HEK293T (cell line): ENCODE data around the gene PCYT1A.
"Not testable (repeated sequence)": the region's sequence is repeated elsewhere in the genome, so short reads cannot be mapped to it uniquely, and the experiment has no call there.

Source experiments
- CTCF ChIA-PET: fragments of 350-600 bp; formaldehyde crosslinking; extraction: SDS; loops from one replicate; lab custom pipeline; 2021; ENCODE audit warnings: antibody characterized with exemption, inconsistent platforms; lab: Yijun Ruan, JAX
- POLR2A ChIA-PET: fragments of 350-600 bp; formaldehyde crosslinking; extraction: SDS; loops from one replicate; lab custom pipeline; 2020; ENCODE audit warnings: antibody characterized with exemption, inconsistent platforms; lab: Yijun Ruan, JAX
- DNase-seq: peaks from one replicate; pipeline ENCODE4 v3.0.0; 2012; ENCODE audit warnings: mixed read lengths; ENCODE audit errors: extremely low spot score
- ARNT ChIP-seq: fragments of 450-650 bp; IDR thresholded peaks from 2 replicates; pipeline ENCODE4 v1.6.1; 2017; ENCODE audit warnings: mild to moderate bottlenecking
- BHLHE40 ChIP-seq: fragments of 450-650 bp; IDR thresholded peaks from 2 replicates; pipeline ENCODE4 v1.6.1; 2016; ENCODE audit warnings: mild to moderate bottlenecking, moderate library complexity, borderline replicate concordance
- CTBP1 ChIP-seq: fragments of 450-650 bp; IDR thresholded peaks from 2 replicates; pipeline ENCODE4 v1.6.1; 2016; ENCODE audit warnings: borderline replicate concordance
- ELF4 ChIP-seq: fragments of 450-650 bp; IDR thresholded peaks from 2 replicates; pipeline ENCODE4 v1.6.1; 2017; ENCODE audit warnings: antibody characterized with exemption
- FOXA1 ChIP-seq: fragments of 450-650 bp; IDR thresholded peaks from 2 replicates; pipeline ENCODE4 v1.6.1; 2016; ENCODE audit warnings: mild to moderate bottlenecking
- FOXK2 ChIP-seq: fragments of 450-650 bp; IDR thresholded peaks from 2 replicates; pipeline ENCODE4 v1.6.1; 2016; ENCODE audit warnings: mild to moderate bottlenecking
- FOXM1 ChIP-seq: fragments of 450-650 bp; IDR thresholded peaks from 2 replicates; pipeline ENCODE4 v1.6.1; 2017; ENCODE audit warnings: mild to moderate bottlenecking, borderline replicate concordance
- HDGF ChIP-seq: fragments of 450-650 bp; IDR thresholded peaks from 2 replicates; pipeline ENCODE4 v1.6.1; 2017; ENCODE audit warnings: antibody characterized with exemption, borderline replicate concordance
- L3MBTL2 ChIP-seq: fragments of 450-650 bp; conservative IDR thresholded peaks from 2 replicates; pipeline ENCODE4 v1.6.1; 2016; ENCODE audit warnings: mild to moderate bottlenecking
- LEF1 ChIP-seq: fragments of 450-650 bp; IDR thresholded peaks from 2 replicates; pipeline ENCODE4 v1.6.1; 2017; ENCODE audit warnings: mild to moderate bottlenecking, borderline replicate concordance
- NFRKB ChIP-seq: fragments of 450-650 bp; IDR thresholded peaks from 2 replicates; pipeline ENCODE4 v1.6.1; 2016; ENCODE audit warnings: mild to moderate bottlenecking, moderate library complexity
- SP1 ChIP-seq: fragments of 450-650 bp; IDR thresholded peaks from 2 replicates; pipeline ENCODE4 v1.6.1; 2017
- SUZ12 ChIP-seq: fragments of 450-650 bp; IDR thresholded peaks from 2 replicates; pipeline ENCODE4 v1.6.1; 2016; ENCODE audit warnings: mild to moderate bottlenecking
- TARDBP ChIP-seq: fragments of 450-650 bp; IDR thresholded peaks from 2 replicates; pipeline ENCODE4 v1.6.1; 2016
- ZNF384 ChIP-seq: fragments of 450-650 bp; IDR thresholded peaks from 2 replicates; pipeline ENCODE4 v1.6.1; 2016
- TF ChIP-seq, protein P1 (sequence below): fragments of 450-650 bp; IDR thresholded peaks from 2 replicates; pipeline ENCODE4 v1.6.1; 2016

PCYT1A gene

DNA sequence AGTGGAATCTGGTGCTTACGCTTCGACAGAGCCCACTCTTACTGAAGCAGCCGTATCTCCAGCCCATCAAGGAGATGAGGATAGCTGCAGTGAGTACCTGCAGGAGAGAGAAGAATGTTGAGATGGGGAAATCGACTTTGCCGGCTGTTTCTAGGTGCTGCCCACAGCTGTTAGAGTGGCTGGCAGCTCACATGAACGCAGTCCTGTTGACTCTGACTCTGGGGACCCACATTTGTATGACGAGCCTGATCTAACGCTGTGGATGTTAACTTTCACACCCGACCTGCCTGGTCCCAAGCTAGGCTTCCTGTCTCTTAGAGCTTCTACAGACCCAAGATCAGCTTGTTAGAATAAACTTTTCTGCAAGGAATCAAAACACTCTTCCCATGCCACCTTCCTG, 39.4 kb upstream of the PCYT1A start:
- no peak for TF ChIP-seq L3MBTL2
- CTCF ChIA-PET = no interaction called here
- DNase-seq = no peak
- POLR2A ChIA-PET = interaction anchor here (1.0 kb wide), 1 partner anchor 9 kb away, joined by 4 read pairs; the partner anchor contains the start of gene DYNLT2B

DNA sequence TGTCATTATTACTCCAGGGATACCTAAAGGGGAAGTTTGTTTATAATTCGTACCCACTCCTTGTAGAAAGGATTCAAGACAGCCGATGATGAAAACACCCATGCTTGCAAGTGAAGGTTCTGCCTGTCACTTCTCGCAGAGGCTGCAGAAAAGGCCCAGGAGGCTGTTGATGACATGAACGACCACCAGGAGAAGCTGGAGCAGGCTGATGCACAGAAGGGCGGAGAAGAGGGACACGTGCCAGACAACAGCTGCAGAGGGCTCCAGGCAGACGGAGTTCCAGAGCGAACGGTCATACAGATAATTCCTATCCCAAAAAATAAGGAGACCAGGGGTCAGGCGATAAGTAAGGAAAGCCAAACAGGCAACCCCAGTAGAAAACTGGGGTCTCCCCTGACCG, 36.2 kb upstream of the PCYT1A start:
- TF ChIP-seq L3MBTL2 = no peak
- TF ChIP-seq, protein P1, sequence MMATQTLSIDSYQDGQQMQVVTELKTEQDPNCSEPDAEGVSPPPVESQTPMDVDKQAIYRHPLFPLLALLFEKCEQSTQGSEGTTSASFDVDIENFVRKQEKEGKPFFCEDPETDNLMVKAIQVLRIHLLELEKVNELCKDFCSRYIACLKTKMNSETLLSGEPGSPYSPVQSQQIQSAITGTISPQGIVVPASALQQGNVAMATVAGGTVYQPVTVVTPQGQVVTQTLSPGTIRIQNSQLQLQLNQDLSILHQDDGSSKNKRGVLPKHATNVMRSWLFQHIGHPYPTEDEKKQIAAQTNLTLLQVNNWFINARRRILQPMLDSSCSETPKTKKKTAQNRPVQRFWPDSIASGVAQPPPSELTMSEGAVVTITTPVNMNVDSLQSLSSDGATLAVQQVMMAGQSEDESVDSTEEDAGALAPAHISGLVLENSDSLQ = peak; percentile 38; the same call in 1 of the 2 replicates
- TF ChIP-seq FOXK2 = no peak
- CTCF ChIA-PET = interaction anchor here (0.6 kb wide), 1 partner anchor 134 kb away, joined by 5 read pairs; no protein-coding TSS in a partner anchor
- DNase-seq = peak; percentile 39
- POLR2A ChIA-PET = no interaction called here

DNA sequence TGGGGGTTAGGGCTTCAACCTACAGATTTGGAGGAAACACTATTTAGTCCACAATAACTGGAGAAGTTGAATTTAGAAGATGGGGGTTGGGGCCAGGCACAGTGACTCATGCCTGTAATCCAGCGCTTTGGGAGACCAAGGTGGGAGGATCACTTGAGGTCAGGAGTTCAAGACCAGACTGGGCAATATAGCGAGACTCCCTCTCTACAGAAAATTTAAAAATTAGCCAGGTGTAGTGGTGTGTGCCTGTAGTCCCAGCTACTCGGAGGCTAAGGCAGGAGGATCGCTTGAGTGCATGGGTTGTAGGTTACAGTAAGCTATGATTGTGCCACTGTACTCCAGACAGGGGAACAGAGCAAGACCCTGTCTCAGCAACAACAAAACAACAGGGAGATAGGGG, 35.5 kb upstream of the PCYT1A start:
- POLR2A ChIA-PET = no interaction called here
- CTCF ChIA-PET = no interaction called here
- TF ChIP-seq HDGF (no peak), BHLHE40 (no peak)
- no peak for DNase-seq

DNA sequence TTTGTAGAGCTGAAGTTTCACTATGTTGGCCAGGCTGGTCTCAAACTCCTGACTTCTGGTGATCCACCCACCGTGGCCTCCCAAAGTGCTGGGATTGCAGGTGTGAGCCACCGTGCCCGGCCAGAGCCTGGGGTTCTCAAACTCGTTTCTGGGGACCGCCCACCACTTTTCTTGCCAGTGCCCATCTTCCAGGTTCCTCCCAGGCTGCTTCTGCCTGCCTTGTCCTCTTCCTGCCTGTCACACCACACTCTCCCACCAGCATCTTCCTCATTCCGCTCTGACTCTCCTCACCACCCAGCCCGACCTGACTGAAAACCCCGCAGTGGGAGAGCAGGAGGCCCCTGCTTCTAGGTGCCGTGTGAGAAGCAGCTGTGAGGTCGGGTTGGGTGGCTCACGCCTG, 33.6 kb upstream of the PCYT1A start:
- TF ChIP-seq FOXM1 (no peak), CTBP1 (no peak), ARNT (no peak), TARDBP (no peak), HDGF (no peak), BHLHE40 (no peak), FOXK2 (no peak)
- TF ChIP-seq, protein P1 = no peak
- POLR2A ChIA-PET = no interaction called here
- DNase-seq = no peak
- CTCF ChIA-PET = no interaction called here

DNA sequence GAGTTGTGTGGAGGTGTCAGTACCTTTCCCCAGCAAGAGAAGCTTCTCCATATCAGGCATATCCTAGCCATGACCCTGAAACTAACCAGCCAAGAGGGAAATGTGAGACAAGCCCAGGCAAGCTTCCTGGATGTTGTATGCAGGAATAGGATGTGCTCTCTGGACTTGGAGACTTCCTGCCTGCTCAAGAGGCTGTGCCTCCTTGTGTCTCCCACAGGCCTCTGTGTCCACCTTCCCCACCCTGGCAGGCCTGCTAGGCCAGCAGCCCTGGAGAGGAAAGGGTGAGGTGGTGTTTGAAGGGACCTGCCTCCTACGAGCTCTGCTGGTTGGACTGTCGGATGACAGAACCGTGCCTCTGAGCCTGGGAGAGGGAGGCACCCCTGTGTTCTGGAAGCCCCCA, 32.6 kb upstream of the PCYT1A start:
- ChIA-PET POLR2A (no interaction called here), CTCF (no interaction called here)
- no peak for TF ChIP-seq HDGF
- no peak for TF ChIP-seq SUZ12
- no peak for TF ChIP-seq SP1
- no peak for TF ChIP-seq LEF1
- TF ChIP-seq FOXM1 = no peak
- TF ChIP-seq ARNT = no peak
- no peak for TF ChIP-seq ZNF384
- TF ChIP-seq BHLHE40 = no peak
- no peak for TF ChIP-seq FOXA1
- TF ChIP-seq ELF4 = no peak
- TF ChIP-seq TARDBP = no peak
- TF ChIP-seq, protein P1 = no peak
- TF ChIP-seq L3MBTL2 = no peak
- TF ChIP-seq NFRKB = no peak
- TF ChIP-seq CTBP1 = no peak
- DNase-seq = no peak

DNA sequence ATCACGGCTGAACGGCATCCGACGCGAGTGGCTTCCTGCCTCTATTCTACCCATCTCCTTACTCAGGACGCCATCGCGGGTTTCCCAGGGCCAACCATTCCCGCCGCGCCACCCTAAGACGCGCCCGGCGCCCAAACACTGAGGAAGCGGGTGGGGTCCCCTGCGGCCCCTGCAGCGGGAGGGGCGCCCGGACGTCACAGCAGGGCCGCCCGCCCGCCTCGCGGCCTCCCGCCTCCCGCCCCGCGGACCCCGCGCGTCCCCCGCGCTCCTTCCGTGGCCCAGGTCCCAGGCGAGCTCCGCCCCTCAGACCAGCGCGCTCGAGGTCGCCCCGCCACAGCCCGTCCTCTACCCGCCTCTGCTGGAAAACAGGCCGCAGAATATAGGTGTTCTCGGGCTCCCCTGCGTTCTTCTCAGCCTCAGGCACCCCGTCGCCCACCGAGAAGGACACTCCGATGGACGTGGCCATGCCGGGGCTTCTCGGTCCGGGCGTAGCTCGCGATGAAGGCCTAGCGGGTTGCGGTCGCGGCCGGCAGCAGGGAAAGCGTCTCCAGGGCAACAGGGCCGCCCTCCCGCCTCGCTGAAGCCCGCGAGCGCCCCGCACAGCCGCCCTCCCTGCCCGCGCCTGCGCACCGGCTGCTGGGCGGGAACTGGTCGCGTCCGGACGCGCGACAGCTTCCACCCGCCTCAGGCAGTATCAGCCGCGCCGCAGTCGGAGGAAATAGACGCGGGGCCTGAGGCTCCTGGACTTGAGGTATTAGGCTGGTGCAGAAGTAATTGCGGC, 30.4 kb upstream of the PCYT1A start, which contains the start of gene DYNLT2B:
DYNLT2B (minus strand) TSS at position 554 of the 781 bp plus-strand sequence; CDS start at position 466, 88 bp downstream.
- peak; percentile 93 for DNase-seq
- CTCF ChIA-PET = no interaction called here
- TF ChIP-seq L3MBTL2 (peak; percentile 73), CTBP1 (no peak), FOXK2 (no peak), ZNF384 (no peak)
- POLR2A ChIA-PET = interaction anchor here (0.8 to 1.4 kb wide), 7 partner anchors 9 to 114 kb away, joined by 3 to 7 read pairs (median 4); partner anchors contain the start of genes PCYT1A and UBXN7

DNA sequence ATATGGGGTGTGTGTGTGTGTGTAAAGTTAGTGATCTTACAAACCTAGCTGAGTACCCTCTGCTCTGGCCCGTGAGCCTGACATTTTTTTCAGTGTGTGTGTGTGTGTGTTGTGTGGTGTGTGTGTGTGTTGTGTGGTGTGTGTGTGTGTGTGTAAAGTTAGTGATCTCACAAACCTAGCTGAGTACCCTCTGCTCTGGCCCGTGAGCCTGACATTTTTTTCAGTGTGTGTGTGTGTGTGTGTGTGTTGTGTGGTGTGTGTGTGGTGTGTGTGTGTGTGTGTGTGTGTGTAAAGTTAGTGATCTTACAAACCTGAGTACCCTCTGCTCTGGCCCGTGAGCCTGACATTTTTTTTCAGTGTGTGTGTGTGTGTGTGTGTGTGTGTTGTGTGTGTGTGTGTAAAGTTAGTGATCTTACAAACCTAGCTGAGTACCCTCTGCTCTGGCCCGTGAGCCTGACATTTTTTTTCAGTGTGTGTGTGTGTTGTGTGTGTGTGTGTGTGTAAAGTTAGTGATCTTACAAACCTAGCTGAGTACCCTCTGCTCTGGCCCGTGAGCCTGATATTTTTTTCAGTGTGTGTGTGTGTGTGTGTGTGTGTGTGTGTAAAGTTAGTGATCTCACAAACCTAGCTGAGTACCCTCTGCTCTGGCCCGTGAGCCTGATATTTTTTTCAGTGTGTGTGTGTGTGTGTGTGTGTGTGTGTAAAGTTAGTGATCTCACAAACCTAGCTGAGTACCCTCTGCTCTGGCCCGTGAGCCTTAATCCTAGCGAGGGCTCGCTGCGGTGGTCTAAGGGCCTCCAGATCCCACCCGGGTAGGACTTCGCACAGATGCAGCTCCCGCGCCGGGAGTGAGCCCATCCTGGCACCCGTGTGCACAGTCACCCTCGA, 29.5 kb upstream of the PCYT1A start:
- POLR2A ChIA-PET = interaction anchor here (0.8 to 1.4 kb wide), 6 partner anchors 10 to 115 kb away, joined by 3 to 7 read pairs (median 4); partner anchors contain the start of gene UBXN7
- DNase-seq, CTCF ChIA-PET: not testable (repeated sequence)
